DND-41 (cell line): ENCODE data around the gene TMEM231.

ENCODE experiments used
- ATAC-seq: fragments of 200-7000 bp; cut with Tn5 transposase; 3 replicates; pipeline ENCODE4 v1.9.1; 2021; ENCODE audit warnings: low read depth; ENCODE audit not compliant: insufficient read depth
- DNase-seq: peaks from one replicate; pipeline ENCODE4 v3.0.0-alpha.2; 2020
- H2AFZ ChIP-seq: 2 replicates; pipeline ENCODE4 v1.6.0; 2012; ENCODE audit warnings: low read depth, low read length
- H3K27ac ChIP-seq: 2 replicates; pipeline ENCODE4 v1.5.1; 2012; ENCODE audit warnings: low read length, inconsistent platforms
- H3K27me3 ChIP-seq: fragments of 200-600 bp; sonication (generic); 2 replicates; pipeline ENCODE4 v1.6.0; 2012; ENCODE audit warnings: low read length, mild to moderate bottlenecking, inconsistent platforms; ENCODE audit not compliant: insufficient read depth, poor library complexity
- H3K36me3 ChIP-seq: 2 replicates; pipeline ENCODE4 v1.5.1; 2012; ENCODE audit warnings: low read length, inconsistent platforms; ENCODE audit not compliant: insufficient read depth
- H3K4me1 ChIP-seq: 2 replicates; pipeline ENCODE4 v1.5.1; 2012; ENCODE audit warnings: mild to moderate bottlenecking, low read length; ENCODE audit not compliant: insufficient read depth
- H3K4me2 ChIP-seq: 2 replicates; pipeline ENCODE4 v1.6.0; 2012; ENCODE audit warnings: mild to moderate bottlenecking, moderate library complexity, low read length, inconsistent platforms; ENCODE audit not compliant: insufficient read depth
- H3K4me3 ChIP-seq, 2 experiments: fragments of 200-600 bp in 1 of 2; shearing (Covaris generic) in 1 of 2; 2 replicates each; pipeline ENCODE4 v1.5.1; 2012 to 2016; ENCODE audit warnings: inconsistent platforms in 2 of 2, low read length in 2 of 2, mild to moderate bottlenecking in 2 of 2, low read depth in 1 of 2, moderate library complexity in 1 of 2
- H3K79me2 ChIP-seq: 2 replicates; pipeline ENCODE4 v1.6.0; 2012; ENCODE audit warnings: low read length, inconsistent platforms; ENCODE audit not compliant: insufficient read depth
- H3K9ac ChIP-seq: 2 replicates; pipeline ENCODE4 v1.6.0; 2012; ENCODE audit warnings: low read depth, mild to moderate bottlenecking, inconsistent platforms, low read length, moderate library complexity
- H3K9me3 ChIP-seq: 2 replicates; pipeline ENCODE4 v1.5.1; 2012; ENCODE audit warnings: low read length, moderate library complexity, mild to moderate bottlenecking, inconsistent platforms; ENCODE audit not compliant: insufficient read depth, severe bottlenecking
- H4K20me1 ChIP-seq: 2 replicates; pipeline ENCODE4 v1.6.0; 2012; ENCODE audit warnings: low read length; ENCODE audit not compliant: insufficient read depth
- EZH2 ChIP-seq: IDR thresholded peaks from 3 replicates; pipeline ENCODE4 v1.6.1; 2012; ENCODE audit warnings: borderline replicate concordance, low read depth, mild to moderate bottlenecking, moderate library complexity, low read length, inconsistent platforms; ENCODE audit not compliant: severe bottlenecking
- TF ChIP-seq, protein P1 (sequence below): IDR thresholded peaks from 2 replicates; pipeline ENCODE4 v1.5.1; 2012; ENCODE audit warnings: borderline replicate concordance, low read length, moderate library complexity, mild to moderate bottlenecking; ENCODE audit not compliant: poor library complexity, severe bottlenecking; ENCODE audit errors: extremely low read depth

The TMEM231 gene

DNA sequence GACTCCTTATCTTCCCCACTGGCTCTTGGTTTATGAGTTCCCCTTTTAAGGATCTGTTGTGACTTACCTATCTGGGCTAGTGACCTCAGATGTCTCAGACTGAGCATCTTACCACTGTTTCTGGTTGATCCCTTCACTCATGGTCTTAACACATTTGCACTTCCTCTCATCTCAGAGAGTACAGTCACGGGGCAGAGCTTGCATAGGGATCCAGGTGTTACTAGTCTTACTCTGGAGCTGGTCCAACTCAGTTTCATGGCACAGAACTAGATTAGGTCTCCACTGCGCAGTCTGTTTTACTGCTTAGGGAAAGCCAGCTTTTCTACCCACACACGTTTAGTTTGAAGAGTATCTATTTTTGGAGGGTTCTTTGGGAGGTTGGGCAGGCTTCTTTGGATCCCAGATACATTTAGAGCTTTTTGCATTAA, 20.3 kb upstream of the TMEM231 start:
- Histone ChIP-seq H3K9ac (no peak overlapping the region), H3K4me3 (no peak overlapping the region), H3K9me3 (no peaks in the 10 kb centered on the region), H3K4me2 (no peak overlapping the region), H3K4me1 (no peaks in the 10 kb centered on the region), H4K20me1 (peaks cover 30% of the 10 kb centered on the region), H3K79me2 (peaks cover 17% of the 10 kb centered on the region; the same call in 1 of the 2 replicates), H2AFZ (no peak overlapping the region), H3K27me3 (no peaks in the 10 kb centered on the region), H3K27ac (no peak overlapping the region), H3K36me3 (peaks cover 87% of the 10 kb centered on the region)
- ATAC-seq = no peak
- no peak for TF ChIP-seq EZH2
- TF ChIP-seq, protein P1, sequence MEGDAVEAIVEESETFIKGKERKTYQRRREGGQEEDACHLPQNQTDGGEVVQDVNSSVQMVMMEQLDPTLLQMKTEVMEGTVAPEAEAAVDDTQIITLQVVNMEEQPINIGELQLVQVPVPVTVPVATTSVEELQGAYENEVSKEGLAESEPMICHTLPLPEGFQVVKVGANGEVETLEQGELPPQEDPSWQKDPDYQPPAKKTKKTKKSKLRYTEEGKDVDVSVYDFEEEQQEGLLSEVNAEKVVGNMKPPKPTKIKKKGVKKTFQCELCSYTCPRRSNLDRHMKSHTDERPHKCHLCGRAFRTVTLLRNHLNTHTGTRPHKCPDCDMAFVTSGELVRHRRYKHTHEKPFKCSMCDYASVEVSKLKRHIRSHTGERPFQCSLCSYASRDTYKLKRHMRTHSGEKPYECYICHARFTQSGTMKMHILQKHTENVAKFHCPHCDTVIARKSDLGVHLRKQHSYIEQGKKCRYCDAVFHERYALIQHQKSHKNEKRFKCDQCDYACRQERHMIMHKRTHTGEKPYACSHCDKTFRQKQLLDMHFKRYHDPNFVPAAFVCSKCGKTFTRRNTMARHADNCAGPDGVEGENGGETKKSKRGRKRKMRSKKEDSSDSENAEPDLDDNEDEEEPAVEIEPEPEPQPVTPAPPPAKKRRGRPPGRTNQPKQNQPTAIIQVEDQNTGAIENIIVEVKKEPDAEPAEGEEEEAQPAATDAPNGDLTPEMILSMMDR = no peak
- no peak for DNase-seq

DNA sequence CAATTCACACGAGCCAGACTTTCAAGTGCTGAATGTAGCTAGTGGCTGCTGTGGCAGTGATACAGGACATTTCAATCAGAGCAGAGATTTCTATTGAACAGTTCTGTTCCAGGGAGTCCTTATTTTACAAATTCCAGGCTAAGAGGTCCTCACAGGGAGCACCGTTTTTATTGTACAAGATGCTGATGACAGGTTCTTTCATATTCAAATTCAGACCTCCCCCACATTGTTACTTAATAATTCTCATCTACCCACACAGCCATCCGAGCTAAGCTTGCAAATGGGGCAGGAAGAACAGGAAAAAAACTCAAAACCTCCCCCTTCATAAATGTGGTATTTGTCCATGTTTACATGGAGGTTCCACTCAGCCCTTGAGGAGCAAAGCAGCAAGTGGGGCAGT, 19.9 kb upstream of the TMEM231 start:
- peaks cover 17% of the 10 kb centered on the region; the same call in 1 of the 2 replicates for H3K79me2 ChIP-seq
- no peaks in the 10 kb centered on the region for H3K9me3 ChIP-seq
- peaks cover 30% of the 10 kb centered on the region for H4K20me1 ChIP-seq
- H3K9ac ChIP-seq = no peak overlapping the region
- DNase-seq (no peak), ATAC-seq (no peak)
- H3K4me3 ChIP-seq = no peak overlapping the region
- H3K27ac ChIP-seq = no peak overlapping the region
- no peak for TF ChIP-seq EZH2
- TF ChIP-seq, protein P1 = no peak
- H3K36me3 ChIP-seq = peaks cover 91% of the 10 kb centered on the region
- no peaks in the 10 kb centered on the region for H3K27me3 ChIP-seq
- no peak overlapping the region for H3K4me2 ChIP-seq
- no peaks in the 10 kb centered on the region for H3K4me1 ChIP-seq
- no peak overlapping the region for H2AFZ ChIP-seq

DNA sequence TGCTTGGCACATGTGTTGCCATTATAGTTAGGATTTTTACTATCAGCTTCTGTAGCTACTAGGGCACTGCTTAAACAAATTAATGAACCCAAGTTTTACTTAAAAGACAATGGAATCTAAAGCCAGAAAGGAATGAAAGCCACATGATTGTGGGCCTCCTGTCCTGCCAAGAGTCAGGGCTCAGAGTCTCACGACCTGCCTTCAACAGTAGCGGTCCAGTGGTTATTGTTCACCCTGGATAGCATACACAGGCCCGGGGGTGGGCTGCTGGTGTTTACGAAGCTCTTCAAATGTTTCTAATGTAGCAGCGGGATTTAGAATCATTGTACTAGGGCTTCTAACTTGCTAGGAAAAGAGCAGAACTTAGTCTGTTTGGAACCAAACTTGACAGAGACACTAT, 17.9 kb upstream of the TMEM231 start:
- Histone ChIP-seq H3K4me2 (no peak overlapping the region), H3K9me3 (no peaks in the 10 kb centered on the region), H3K79me2 (peaks cover 26% of the 10 kb centered on the region; the same call in 1 of the 2 replicates), H3K4me1 (peaks cover 4% of the 10 kb centered on the region; the same call in 1 of the 2 replicates), H3K4me3 (no peak overlapping the region), H3K36me3 (peaks cover 94% of the 10 kb centered on the region), H3K27ac (no peak overlapping the region), H4K20me1 (peaks cover 31% of the 10 kb centered on the region; the same call in 1 of the 2 replicates), H3K9ac (no peak overlapping the region), H3K27me3 (no peaks in the 10 kb centered on the region), H2AFZ (no peak overlapping the region)
- TF ChIP-seq, protein P1 = no peak
- TF ChIP-seq EZH2 = no peak
- DNase-seq (no peak), ATAC-seq (no peak)
